MM.1S (cell line): ENCODE data around the gene MEAK7.
"Not testable (repeated sequence)": the region's sequence is repeated elsewhere in the genome, so short reads cannot be mapped to it uniquely, and the experiment has no call there.

Experiments used
- DNase-seq: peaks from one replicate; pipeline ENCODE4 v3.0.0-alpha.2; 2015
- H2AFZ ChIP-seq: fragments of 300-600 bp; sonication (generic); 2 replicates; pipeline ENCODE4 v1.6.0; 2016; ENCODE audit warnings: antibody characterized with exemption, low read length
- H3F3A ChIP-seq: fragments of 300-600 bp; sonication (generic); 2 replicates; pipeline ENCODE4 v1.6.1; 2016; ENCODE audit warnings: mild to moderate bottlenecking, antibody characterized with exemption, low read length, moderate library complexity, mixed read lengths; ENCODE audit not compliant: insufficient read depth
- H3K27ac ChIP-seq: fragments of 300-600 bp; sonication (generic); 2 replicates; pipeline ENCODE4 v1.5.1; 2016; ENCODE audit warnings: mild to moderate bottlenecking, low read length
- H3K27me3 ChIP-seq: fragments of 300-600 bp; sonication (generic); replicated peaks from 2 replicates; pipeline ENCODE4 v1.6.0; 2016; ENCODE audit warnings: low read length; ENCODE audit not compliant: insufficient read depth
- H3K36me3 ChIP-seq: fragments of 300-600 bp; sonication (generic); replicated peaks from 2 replicates; pipeline ENCODE4 v1.6.1; 2016; ENCODE audit warnings: mild to moderate bottlenecking, low read length, mixed read lengths; ENCODE audit not compliant: insufficient read depth
- H3K4me1 ChIP-seq: fragments of 300-600 bp; sonication (generic); 2 replicates; pipeline ENCODE4 v1.6.1; 2016; ENCODE audit warnings: low read length, mixed read lengths
- H3K4me2 ChIP-seq: fragments of 300-600 bp; sonication (generic); 2 replicates; pipeline ENCODE4 v1.6.0; 2016; ENCODE audit warnings: low read depth, low read length
- H3K4me3 ChIP-seq: fragments of 300-600 bp; sonication (generic); 2 replicates; pipeline ENCODE4 v1.5.1; 2016; ENCODE audit warnings: low read length, mixed read lengths
- H3K79me2 ChIP-seq: fragments of 300-600 bp; sonication (generic); 2 replicates; pipeline ENCODE4 v1.6.1; 2016; ENCODE audit warnings: mixed run types, low read length, mixed read lengths
- H3K9ac ChIP-seq: fragments of 300-600 bp; sonication (generic); 2 replicates; pipeline ENCODE4 v1.6.1; 2016; ENCODE audit warnings: low read length, mixed read lengths
- H3K9me2 ChIP-seq: fragments of 300-600 bp; sonication (generic); replicated peaks from 2 replicates; pipeline ENCODE4 v1.6.1; 2016; ENCODE audit warnings: mild to moderate bottlenecking, low read length, mixed read lengths; ENCODE audit not compliant: insufficient read depth
- H3K9me3 ChIP-seq: fragments of 300-600 bp; sonication (generic); replicated peaks from 2 replicates; pipeline ENCODE4 v1.6.1; 2016; ENCODE audit warnings: mild to moderate bottlenecking, low read length, mixed read lengths; ENCODE audit not compliant: insufficient read depth
- H4K20me1 ChIP-seq: fragments of 300-600 bp; sonication (generic); 2 replicates; pipeline ENCODE4 v1.6.1; 2016; ENCODE audit warnings: mild to moderate bottlenecking, low read length, moderate library complexity, mixed read lengths; ENCODE audit not compliant: insufficient read depth
- CTCF ChIP-seq: fragments of 300-600 bp; sonication (generic); IDR thresholded peaks from 2 replicates; pipeline ENCODE4 v1.5.1; 2016; ENCODE audit warnings: antibody characterized with exemption, low read length, mixed read lengths
- EZH2 ChIP-seq: fragments of 300-600 bp; sonication (generic); optimal IDR thresholded peaks from 2 replicates; pipeline ENCODE3; 2017; ENCODE audit warnings: low read depth, mild to moderate bottlenecking, antibody characterized with exemption, low read length, mixed read lengths
- EZH2phosphoT487 ChIP-seq: fragments of 300-600 bp; sonication (generic); IDR thresholded peaks from 2 replicates; pipeline ENCODE4 v1.6.1; 2018; ENCODE audit warnings: antibody characterized with exemption, low read length

Gene MEAK7

GRCh38 chr16:84520725-84521496, 16.5 kb upstream of the MEAK7 start:
- Histone ChIP-seq H3K27me3 (no peaks in the 10 kb centered on the region; the same call in 1 of the 2 replicates), H2AFZ (no peak overlapping the region), H3K36me3 (no peaks in the 10 kb centered on the region), H3K4me3 (no peak overlapping the region), H3K9me3 (no peaks in the 10 kb centered on the region), H3K9me2 (no peaks in the 10 kb centered on the region), H4K20me1 (no peaks in the 10 kb centered on the region), H3F3A (no peaks in the 10 kb centered on the region), H3K4me1 (no peaks in the 10 kb centered on the region), H3K4me2 (no peak overlapping the region), H3K27ac (no peak overlapping the region), H3K79me2 (no peaks in the 10 kb centered on the region), H3K9ac (no peak overlapping the region)
- no peak for DNase-seq
- TF ChIP-seq EZH2: no peak
- TF ChIP-seq CTCF: no peak
- TF ChIP-seq EZH2phosphoT487: no peak

DNA sequence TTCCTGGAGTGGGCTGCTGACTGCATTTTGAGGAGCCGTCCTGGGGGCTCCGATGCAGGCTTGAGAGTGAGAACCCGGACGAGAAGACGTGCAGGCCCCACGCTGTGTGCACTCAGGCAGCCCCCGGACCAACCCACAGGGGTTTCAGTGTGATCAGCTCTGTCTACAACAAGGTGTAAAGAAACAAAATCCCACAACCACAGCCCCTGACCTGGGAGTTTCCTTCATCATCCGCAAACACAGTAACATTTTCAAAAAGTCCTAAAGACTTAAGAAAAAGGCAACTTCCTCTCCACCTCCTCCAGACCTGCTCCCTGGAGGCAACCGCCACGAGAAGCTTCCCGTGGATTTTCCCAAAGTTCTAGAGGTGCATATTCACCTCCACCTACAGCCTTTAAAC, 15.4 kb upstream of the MEAK7 start:
- Histone ChIP-seq H3K9me2 (no peaks in the 10 kb centered on the region), H3K36me3 (no peaks in the 10 kb centered on the region), H3F3A (peaks cover under 1% of the 10 kb centered on the region; the same call in 1 of the 2 replicates), H4K20me1 (no peaks in the 10 kb centered on the region), H3K9ac (no peak overlapping the region), H3K79me2 (no peaks in the 10 kb centered on the region), H3K9me3 (no peaks in the 10 kb centered on the region), H3K27ac (no peak overlapping the region), H3K4me2 (no peak overlapping the region), H3K27me3 (no peaks in the 10 kb centered on the region; the same call in 1 of the 2 replicates), H3K4me1 (peaks cover 6% of the 10 kb centered on the region), H2AFZ (no peak overlapping the region), H3K4me3 (no peak overlapping the region)
- TF ChIP-seq CTCF: no peak
- TF ChIP-seq EZH2: no peak
- no peak for TF ChIP-seq EZH2phosphoT487
- no peak for DNase-seq

GRCh38 chr16:84518804-84519341, 14.4 kb upstream of the MEAK7 start:
- DNase-seq: no peak
- Histone ChIP-seq H3K27me3 (no peaks in the 10 kb centered on the region; the same call in 1 of the 2 replicates), H4K20me1 (no peaks in the 10 kb centered on the region), H3K4me1 (peaks cover 14% of the 10 kb centered on the region), H3K79me2 (no peaks in the 10 kb centered on the region), H3K36me3 (no peaks in the 10 kb centered on the region), H3K27ac (no peak overlapping the region), H2AFZ (no peak overlapping the region), H3K9me2 (no peaks in the 10 kb centered on the region), H3K4me3 (no peak overlapping the region), H3K9me3 (no peaks in the 10 kb centered on the region), H3K9ac (no peak overlapping the region), H3F3A (peaks cover 7% of the 10 kb centered on the region), H3K4me2 (no peak overlapping the region)
- TF ChIP-seq EZH2phosphoT487 (no peak), EZH2 (no peak), CTCF (no peak)

DNA sequence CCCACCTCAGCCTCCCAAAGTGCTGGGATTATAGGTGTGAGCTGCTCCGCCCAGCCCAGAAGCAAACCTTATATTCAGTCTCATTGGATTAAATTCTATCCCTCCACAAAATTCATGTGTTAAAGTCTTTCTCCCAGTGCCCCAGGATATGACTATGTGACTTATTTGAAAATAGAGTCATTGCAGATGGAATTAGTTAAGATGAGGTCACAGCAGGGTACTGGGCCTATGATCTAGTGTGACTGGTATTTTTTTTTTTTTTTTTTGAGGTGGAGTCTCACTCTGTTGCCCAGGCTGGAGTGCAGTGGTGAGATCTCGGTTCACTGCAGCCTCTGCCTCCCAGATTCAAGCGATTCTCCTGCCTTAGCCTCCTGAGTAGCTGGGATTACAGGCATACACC, 13.8 kb upstream of the MEAK7 start:
- H3F3A ChIP-seq, H3K4me2 ChIP-seq, H3K9me2 ChIP-seq, DNase-seq, H3K9me3 ChIP-seq, H3K36me3 ChIP-seq, H3K27ac ChIP-seq, H3K79me2 ChIP-seq, H4K20me1 ChIP-seq, H3K9ac ChIP-seq, H2AFZ ChIP-seq, H3K27me3 ChIP-seq, H3K4me3 ChIP-seq: not testable (repeated sequence)
- peaks cover 14% of the 10 kb centered on the region for H3K4me1 ChIP-seq
